HG03342 (cell line): ENCODE measurements around the gene TOLLIP.

Experiments
- ATAC-seq: cut with Tn5 transposase; IDR thresholded peaks from one replicate; pipeline ENCODE4 v1.9.1; 2021; ENCODE audit warnings: mild to moderate bottlenecking, moderate library complexity; ENCODE audit not compliant: unreplicated experiment

TOLLIP gene

DNA sequence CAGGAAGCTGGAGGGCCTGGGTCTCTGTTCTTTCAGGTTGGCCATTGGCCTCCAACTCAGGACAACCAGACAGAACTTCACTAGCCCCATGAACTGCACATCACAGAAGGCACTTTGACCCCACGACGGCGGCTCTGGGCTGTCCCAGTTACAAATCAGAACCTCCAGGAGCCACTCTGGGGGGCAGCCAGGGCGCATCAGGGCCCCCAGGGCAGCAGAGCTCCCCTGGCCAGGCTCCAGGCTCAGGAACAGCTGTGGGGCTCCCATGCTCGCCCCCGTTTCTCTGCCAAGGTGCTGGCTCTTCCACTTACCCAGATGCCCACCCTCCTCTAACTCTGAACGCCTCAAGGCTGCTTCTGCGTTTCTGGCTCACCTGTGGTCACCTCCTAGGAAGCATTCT is 25.5 kb downstream of the TOLLIP start:
- ATAC-seq, result no peak

- no peak for ATAC-seq
These were observed 26.3 kb downstream of the TOLLIP start for GRCh38 chr11:1283091-1283511.

DNA sequence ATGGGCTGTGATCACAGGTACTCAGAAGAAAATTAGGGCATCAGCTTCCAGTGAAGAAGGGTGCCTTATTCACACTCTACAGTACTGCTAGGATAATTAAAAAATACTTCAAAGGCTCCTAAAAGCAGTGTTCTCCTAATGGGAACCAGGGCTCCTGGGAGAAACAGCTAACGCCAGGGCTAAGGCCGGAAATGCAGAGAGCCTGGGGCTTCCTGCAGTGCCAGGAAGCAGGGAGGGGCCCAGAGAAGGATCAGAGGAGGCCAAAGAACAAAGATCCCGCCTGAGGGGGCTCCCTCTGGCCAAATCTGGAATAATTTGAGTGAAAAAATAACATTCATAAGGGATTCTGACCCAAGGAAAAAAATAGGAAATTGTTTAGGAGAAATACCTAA is 27.5 kb downstream of the TOLLIP start:
- ATAC-seq, result no peak

DNA sequence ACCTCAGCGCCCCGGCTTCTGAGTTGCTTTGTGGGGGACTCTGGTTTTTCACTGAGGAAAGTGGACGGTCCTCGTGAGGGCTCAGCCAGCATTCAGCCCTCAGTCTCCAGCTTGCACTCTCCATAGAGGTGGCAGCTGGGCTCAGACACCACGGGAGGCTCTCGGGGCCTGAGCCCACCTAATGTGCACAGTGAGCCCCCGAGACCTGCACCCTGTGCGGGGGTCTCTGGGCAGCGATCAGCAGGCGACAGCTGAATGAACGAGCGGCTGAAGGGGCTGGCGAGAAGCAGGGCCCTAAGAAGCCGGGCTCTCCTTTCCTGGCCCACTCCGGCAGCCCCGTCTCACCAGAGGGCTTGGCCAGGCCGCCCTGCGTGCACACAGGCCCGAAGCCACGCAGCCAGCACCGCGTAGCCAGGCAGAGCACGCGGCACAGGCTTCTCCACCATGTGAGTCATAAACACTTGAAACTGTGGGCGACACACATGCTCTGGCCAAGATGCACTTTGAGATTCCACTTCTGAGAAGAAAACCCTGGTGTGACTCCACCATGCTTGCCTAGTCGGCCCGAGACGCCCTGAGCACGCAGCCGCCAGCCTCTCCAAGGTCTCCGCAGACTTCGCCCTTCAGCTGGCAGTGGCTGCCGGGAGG is 28.0 kb downstream of the TOLLIP start:
- ATAC-seq, result no peak

- ATAC-seq, result no peak
These were observed 29.1 kb downstream of the TOLLIP start for GRCh38 chr11:1280116-1281035.

DNA sequence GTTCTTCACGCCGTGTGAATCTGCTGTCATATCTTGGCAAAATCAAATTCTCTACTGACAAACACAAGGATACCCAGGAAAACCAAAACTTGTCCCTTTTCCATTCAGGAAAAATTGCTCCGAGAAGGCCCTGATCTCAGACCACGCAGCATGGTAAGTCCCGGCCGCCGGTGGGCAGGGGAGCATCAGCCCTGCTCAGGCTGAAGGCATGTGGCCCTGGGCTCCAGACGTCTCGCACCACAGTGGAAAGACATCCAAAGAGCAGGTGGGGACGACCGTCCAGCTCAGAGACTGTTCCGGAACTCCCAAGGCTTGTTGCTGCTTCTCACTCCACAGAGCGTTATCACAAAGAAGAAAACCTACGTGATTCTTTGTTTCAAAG is 29.8 kb downstream of the TOLLIP start:
- no peak for ATAC-seq

- ATAC-seq, result no peak
These were observed 30.4 kb downstream of the TOLLIP start for GRCh38 chr11:1278766-1279673.

- ATAC-seq, result no peak
These were observed 31.4 kb downstream of the TOLLIP start for GRCh38 chr11:1277936-1278512.

DNA sequence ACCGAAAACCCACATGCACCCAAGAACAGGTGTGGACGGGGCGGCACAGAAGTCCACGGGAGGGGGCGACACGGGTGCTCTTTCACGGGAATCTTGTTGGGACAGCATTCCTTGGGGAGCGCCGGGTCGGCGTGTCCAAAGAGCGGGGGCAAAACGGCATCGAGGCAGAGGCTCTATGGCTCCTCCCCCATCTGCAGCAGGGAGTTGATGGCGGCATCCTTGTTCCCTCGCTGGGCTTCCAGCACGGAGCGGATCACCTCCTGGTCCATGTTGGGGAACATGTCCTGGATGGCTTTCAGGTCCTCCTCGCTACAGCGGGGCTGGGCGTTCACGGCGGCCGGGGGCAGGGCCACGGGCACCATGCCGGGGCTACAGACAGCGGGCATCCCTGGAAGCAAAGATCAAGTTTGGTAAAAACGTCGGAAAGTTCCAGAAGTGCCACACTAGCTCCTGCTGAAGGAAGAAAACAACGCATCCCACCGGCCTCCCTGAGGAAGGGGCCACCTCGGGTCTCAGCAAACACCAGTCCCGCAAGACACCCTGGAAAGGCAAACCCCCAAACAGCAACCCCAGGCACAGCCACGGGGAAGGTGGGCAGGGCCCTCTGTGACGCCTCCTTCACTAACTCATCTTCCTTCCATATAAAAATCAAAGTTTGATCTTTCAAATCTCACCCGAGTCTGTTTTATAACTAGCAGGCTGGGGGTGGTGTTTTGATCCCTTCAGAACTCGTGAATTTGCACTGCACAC is 32.4 kb downstream of the TOLLIP start:
- ATAC-seq, result no peak

- no peak for ATAC-seq
These were observed 33.2 kb downstream of the TOLLIP start for GRCh38 chr11:1276041-1276790.

DNA sequence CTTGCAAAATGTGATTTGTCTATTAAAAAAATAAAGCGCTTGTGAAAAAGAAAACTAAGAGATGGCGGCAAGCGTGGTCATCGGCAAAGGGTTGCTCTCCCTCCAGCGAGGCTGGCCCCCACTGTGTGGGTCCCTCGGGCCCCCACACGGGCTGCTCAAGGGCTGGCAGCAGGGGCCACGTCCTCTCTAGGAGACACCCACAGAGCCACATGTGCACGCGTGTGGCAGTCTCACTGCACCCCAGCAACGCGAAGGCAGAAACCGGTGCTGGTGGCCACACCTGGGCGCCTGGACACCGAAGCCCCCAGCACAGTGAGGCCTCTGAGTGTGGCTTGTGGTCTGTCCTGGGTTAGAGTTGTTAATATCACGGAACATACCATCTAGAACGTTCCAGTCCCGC is 34.4 kb downstream of the TOLLIP start:
- ATAC-seq, result no peak

DNA sequence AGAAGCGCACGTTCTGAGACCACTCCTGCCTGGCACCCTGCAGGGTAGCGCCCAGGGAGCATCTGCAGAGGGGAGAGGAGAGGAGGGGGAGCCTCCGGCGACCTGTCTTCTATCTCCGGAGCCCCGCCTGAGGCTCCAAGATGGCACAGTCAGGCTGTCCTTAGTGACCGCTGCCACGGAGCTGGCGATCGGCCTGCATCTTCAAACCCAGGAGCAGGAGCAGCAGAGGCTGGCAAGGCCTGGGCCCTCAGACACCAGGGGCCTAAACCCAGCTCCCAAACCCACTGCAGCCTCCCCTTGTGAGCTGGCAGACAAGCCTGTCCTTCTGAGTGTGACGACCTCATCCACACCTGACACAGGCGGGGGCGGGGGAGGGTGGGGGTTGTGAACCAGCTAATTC is 34.9 kb downstream of the TOLLIP start:
- ATAC-seq, result no peak

- ATAC-seq, result no peak
These were observed 36.9 kb downstream of the TOLLIP start for GRCh38 chr11:1272531-1272930.

GRCh38 chr11:1271927-1272326 is 37.5 kb downstream of the TOLLIP start:
- no peak for ATAC-seq

GRCh38 chr11:1271406-1271805 is 38.0 kb downstream of the TOLLIP start:
- ATAC-seq, result no peak

- no peak for ATAC-seq
These were observed 38.4 kb downstream of the TOLLIP start for GRCh38 chr11:1271002-1271401.

- ATAC-seq, result no peak
These were observed 39.0 kb downstream of the TOLLIP start for GRCh38 chr11:1270476-1270875.

DNA sequence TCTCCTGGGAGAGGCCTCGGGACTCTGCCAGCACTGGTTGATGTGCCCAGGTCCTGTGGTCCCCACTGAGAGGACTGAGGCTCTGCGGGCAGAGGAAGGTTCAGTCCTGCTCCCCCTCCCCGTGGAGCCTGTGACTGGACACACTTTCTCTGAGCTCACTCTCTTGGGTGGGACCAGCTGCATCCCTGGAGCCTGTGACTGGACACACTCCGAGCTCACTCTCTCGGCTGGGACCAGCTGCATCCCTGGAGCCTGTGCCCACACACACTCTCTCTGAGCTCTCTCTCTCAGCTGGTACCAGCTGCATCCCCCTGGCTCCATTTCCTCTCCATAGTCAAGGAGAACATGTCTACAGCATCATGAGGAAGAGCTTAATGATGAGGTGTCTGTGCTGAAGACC is 39.5 kb downstream of the TOLLIP start:
- ATAC-seq, result no peak

- no peak for ATAC-seq
These were observed 41.9 kb downstream of the TOLLIP start for GRCh38 chr11:1267441-1268100.
